Ramos (cell line): ENCODE data around the gene CTF1.

ENCODE experiments used
- in situ Hi-C: fragments of 300-500 bp; cut with MboI; formaldehyde crosslinking; loops from one replicate; pipeline ENCODE4 v1.14.3; 2022; ENCODE audit warnings: low sequenced_read_pairs; ENCODE audit not compliant: unreplicated experiment

CTF1 gene

DNA sequence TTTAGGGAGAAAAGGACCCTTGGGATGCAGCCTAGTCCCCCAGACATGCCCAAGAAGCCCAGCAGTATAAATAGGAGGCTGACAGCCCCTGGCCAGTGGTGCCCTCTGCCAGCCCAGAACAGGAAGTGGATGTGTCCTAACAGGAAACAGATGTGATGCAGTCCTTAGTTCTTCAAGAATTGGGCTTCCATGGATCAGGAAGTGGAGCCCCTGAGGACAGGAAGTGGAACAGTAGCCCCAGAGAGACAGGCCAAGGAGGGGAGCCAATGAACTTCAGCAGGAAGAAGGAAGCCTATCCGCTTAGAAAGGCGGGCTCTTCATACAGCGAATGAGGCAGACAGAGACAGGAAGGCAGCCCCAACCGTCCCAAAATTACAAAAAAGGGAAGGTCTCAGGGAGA lies 7.2 kb downstream of the CTF1 start:
- in situ Hi-C loops, result no loop called here

DNA sequence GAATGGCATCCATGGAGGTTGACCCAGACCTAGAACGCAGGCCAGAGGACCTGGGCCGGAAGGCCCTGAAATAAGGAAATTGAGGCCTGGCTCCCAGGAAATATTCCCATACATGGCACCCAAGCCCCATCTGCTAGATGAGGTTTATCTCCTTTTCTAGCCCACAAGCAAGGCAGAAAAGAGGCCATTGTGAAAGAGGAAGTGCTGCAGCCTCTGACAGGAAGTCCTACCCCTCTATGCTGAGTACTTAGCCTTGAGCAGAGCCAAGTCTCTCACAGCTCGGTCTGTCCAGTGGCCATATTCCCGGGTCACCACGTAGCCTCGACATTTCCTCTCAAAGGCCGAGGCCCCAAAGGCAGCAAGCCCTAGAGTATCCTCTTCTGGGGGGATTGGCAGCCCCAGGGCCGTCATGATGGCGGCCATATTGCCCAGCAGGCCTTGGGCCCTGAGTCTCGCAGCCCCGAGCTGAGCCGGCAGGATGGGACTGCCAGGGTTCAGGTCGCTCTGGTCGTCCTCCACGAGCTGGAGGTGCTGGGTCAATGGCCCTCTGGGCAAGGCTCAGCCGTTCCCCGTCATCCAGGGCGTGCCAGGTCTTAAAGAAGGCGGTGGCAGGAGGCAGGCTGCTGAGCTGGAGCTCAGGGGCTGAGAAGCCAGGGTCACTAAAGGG lies 7.8 kb downstream of the CTF1 start:
- in situ Hi-C loops, result no loop called here

DNA sequence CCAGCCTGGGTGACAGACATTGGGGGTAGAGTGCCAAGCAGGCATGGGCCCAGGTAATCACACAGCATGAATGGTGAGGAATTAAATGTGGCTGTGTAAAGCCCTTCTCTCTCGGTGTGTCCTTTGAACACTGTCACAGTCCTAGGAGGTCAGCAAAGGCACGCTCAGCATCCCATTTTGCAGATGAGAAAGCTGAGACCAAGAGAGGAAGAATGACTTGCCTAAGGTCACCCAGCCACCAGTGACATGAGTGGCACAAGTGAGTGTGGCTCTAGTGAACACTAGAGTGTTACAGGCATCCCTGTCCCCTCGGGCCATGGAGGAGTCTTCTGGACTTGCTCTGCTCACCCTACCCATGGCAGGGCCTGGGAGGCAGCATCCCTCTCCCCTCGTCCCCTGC lies 10.7 kb downstream of the CTF1 start:
- in situ Hi-C loops, result loop anchor here (5.0 kb wide), 1 partner anchor 60 kb away; no protein-coding TSS in a partner anchor

DNA sequence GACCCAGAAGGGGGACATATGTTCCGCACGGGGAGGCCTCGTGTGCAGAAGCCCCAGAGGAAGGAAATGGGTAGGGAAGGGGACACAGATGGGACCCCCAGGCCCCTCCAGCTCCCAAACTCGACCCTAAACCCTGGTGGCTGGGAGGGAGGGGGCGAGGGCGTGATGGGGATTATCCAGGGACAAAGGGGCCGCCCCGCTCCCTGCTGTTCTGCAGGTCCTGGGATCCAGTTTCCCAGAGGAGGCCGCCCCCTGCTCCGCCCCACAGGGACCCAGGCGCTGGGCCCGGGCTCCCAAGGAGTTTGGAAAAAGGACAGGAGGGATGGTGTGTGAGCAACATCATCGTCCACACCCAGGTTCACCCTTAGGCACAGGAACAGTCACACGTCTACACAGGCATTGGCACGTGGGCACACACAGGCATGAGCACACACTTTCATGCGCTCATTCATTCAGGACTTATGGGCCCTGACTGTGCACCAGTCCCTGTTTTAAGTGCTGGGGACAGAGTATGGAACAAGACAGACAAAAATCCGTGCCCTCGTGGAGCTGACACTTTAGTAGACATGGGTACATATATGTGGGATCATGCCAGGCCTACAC lies 14.1 kb downstream of the CTF1 start:
- in situ Hi-C loops, result no loop called here

DNA sequence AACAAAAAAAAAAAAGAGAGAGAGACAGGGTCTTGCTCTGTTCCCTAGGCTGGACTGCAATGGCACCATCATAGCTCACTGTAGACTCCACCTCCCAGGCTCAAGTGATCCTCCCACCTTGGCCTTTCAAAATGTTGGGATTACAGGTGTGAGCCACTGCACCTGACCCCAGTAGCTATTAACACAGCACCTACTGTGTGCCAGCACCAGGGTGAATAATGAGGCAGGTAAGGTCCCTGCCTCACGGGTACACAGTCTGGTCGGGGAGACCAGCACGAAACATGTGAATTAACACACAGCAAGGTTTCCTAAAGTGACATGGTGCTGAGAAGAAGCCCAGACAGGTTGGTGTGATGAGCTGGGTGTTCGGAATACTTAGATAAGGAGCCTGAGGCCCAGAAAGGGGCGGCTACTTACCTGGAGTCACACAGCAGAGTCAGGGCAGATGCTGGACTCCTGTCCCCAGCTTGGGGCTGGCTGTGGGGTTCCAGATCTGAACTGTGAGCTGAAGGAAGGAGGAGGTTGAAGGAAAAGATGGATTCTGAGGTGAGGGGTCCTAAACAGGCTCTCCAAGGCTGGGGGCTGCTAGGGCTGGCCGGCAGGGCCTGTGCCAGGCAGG lies 16.5 kb downstream of the CTF1 start:
- in situ Hi-C loops, result no loop called here

DNA sequence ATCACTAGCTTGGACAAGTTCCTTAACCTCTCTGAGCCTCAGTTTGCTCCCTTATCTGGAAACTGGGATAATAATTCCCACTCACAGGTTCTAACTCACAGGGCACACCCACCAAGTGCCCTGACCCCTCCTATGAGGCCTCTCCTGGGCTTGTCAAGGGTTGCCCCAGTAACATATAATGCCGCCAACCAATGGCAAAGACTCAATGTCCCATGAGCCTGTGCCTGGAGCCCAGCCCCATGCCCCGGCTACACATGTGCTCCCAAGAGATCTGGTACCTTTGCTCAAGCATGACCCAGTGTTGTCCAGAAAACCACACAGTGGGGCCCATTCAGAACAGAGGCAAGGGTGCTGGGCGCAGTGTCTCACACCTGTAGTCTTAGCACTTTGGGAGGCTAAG lies 18.4 kb downstream of the CTF1 start:
- in situ Hi-C loops, result no loop called here

DNA sequence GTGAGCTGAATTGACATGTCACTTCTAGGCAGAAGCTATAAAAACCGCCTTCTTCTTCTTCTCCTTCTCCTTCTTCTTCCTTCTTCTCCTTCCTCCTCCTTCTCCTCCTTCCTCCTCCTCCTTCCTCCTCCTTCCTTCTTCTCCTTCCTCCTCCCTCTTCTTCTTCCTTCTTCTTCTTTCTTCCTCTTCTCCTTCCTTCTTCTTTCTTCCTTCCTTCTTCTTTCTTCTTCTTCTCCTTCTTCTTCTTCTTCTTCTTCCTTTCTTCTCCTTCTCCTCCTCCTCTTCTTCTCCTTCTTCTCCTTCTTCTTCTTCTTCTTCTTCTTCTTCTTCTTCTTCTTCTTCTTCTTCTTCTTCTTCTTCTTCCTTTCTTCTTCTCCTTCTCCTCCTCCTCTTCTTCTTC lies 22.2 kb downstream of the CTF1 start:
- in situ Hi-C loops, result no loop called here

DNA sequence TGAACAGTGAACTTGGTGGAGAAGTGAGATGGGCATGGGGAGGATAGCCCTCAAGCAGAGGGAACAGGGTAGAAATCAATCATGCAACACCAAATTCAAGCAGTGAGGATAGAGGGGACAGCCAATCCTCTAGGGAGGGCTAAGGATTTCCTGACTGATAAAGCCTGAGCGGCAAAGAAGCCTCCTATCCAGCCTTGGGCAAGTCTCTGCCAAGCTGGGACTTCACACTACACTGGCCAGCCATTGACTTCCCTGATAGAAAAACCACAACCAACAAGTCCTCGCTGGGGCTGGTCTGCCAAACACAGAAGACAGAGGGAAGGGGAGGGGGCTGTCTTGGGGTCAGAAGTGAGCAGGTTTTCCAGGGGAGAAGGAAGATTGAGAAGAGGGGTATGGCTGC lies 24.5 kb downstream of the CTF1 start:
- in situ Hi-C loops, result loop anchor here (10.0 kb wide), 1 partner anchor 266 kb away; the partner anchor contains the start of genes FBRS and PRR14

DNA sequence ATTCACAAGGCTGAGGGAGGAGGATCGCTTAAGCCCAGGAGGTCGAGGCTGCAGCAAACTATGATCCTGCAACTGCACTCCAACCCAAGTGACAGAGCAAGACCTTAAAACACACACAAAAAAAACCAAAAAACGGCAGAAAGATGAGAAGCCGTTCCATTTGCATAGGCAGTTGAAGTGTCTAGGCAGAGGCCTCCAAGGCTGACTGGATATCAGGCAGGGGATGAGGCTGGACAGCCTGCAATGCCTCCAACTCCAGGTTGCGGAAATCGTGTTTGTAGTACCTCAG lies 25.0 kb downstream of the CTF1 start:
- in situ Hi-C loops, result loop anchor here (10.0 kb wide), 1 partner anchor 267 kb away; the partner anchor contains the start of genes FBRS and PRR14

DNA sequence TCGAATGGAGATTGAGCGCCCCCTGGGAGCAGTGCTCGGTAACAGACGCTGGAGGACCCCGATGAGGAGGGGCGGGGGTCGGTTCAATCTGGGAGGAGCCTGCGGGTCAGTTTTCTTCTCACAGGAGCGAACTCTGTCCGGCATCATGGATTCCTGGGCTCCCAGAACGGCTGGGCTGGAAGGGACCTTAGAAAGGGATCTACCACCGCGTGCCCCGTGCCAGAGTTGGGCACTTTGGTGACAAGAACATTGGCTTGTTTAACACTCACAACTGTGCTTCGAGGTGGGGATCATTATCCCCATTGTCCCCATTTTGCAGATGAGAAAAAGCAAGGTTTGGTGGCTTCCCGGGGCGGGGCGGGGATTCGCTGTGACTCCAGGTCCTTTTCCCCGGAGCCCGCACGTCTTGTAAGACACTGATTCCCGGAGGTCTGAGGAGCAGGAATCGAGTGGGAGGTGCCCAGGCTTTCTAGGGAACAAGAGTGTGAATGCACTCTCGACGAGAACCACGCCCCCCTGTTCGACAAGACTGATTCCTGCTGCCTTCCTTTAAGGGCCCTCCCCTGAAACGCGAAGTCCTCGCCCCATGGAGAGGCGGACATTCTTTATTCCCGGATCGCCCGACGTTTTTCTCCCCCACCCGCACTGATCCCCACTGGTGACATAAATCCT lies 25.5 kb downstream of the CTF1 start:
- in situ Hi-C loops, result loop anchor here (10.0 kb wide), 1 partner anchor 267 kb away; the partner anchor contains the start of genes FBRS and PRR14

DNA sequence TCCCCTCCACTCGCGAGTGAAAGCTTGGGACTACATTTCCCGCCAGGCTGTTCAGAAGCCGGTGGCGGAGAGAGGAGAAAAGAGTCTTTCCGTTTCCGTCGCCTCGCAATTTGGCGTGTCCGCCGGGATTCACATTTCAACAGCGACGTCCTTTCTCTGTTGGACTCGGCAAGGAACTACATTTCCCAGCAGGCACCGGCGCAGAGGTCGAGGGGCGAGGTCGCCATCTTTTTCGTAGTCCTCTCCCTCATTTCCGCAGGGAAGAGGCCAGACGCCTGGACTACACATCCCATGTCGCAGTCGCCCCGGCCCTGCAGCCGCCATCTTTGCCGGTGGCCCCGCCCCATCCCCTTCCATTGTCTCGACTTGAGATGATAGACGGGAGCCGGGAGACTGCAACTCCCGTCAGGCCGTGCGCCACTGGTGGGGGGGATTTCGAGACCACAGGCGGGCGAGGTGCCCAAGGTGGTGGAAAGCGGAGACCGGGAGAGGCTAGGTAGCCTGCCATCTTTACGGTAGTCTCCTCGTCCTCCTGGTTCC lies 26.1 kb downstream of the CTF1 start:
- in situ Hi-C loops, result loop anchor here (10.0 kb wide), 1 partner anchor 268 kb away; the partner anchor contains the start of genes FBRS and PRR14

DNA sequence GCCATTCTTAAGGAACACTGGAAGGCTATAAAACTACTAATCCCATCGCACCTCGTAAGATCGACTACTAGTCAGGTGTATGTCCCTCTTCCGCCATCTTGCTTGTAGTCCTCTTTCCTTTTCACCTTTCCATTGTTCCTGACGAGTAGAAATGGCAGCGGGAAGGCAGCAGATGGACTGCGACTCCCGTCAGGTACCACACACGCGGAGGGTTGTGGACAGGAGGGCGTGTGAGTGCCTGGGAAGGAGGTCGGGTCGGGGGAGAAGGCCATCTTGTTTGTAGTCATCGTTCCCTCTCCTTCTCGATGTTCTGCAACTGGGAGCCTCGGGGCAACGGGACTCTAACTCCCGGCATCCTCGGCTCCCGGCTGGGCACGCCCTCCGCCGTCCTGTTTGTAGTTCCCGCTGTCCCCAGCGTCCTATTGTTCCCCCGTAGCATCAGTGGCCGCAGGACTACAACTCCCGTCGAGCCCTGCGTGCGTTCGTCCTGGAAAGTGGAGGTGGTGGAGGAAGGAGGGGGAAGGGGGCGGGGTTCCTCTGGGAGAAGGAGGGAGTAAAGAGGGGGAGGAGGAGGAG lies 26.6 kb downstream of the CTF1 start:
- in situ Hi-C loops, result loop anchor here (10.0 kb wide), 1 partner anchor 268 kb away; the partner anchor contains the start of genes FBRS and PRR14

DNA sequence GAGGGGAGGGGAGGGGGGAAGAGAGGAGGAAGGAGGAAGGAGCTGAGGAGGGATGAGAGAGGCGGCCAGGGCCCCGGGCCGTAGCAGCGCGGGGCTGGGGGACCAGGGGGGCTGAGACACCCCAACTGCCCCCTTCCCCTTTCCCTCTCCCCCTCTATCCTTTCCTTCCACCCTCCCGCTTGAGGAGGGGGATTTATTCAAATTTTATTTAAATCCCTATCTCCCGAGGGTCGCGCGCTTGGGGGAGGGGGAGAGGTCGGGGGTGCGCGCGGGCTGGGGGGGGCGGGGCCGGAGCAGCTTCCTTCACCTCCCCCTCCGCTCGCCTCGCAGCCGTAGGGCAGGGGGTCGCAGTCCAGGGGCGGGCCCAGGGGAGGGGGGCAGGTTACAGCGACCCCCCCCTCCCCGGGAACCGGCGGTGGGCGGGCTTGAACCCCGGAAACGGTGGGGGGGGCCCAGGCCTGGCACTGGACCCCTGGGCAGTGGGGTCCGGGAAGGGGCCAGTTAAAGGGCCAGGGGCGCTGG lies 27.2 kb downstream of the CTF1 start, which contains the start of gene FBXL19:
Gene FBXL19, plus strand, starts transcription at position 19 of the 522 bp plus-strand sequence. CDS start 2,183 bp downstream, outside the sequence.
- in situ Hi-C loops, result loop anchor here (10.0 kb wide), 1 partner anchor 269 kb away; the partner anchor contains the start of genes FBRS and PRR14

DNA sequence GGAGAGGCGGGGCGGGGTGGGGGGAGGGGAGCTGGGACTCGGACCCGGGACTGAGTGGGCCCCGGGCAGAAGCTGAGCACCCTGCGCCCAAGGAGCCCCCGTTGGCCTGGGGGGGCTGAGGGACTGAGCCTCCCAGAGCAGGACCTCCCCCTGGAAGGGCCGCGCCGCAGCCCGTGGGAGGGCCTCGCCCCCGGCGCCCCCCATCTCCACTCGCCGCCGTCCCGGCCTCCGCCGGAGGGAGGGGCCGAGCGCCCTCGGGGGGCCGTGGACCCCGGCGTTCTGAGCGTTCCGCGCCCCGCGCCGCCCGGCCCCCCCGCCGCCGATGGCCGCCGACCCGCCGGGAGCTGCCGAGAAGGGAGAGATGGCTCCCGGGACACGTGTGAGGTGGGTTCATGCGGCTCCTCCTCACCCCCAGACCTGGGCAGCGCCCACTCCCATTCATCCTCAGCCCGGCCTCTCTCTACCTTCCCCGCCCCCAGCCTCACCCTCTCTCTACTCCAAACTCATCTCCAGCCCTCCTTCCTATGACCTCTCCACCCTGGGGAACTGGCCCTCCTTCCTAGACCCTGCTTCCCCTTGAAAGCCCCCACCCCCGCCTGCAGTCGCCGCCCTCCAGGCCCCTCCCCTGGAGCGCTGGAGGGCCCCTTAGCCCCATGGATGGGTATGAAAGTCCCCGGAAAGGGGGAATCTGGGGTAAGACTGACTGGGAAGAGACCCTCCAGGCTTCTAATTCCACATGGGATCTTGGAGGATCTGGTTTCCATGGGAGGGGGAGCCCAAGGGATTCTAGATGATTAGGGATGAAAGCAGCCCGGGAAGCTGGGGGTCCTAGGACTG lies 27.9 kb downstream of the CTF1 start:
- in situ Hi-C loops, result loop anchor here (10.0 kb wide), 1 partner anchor 269 kb away; the partner anchor contains the start of genes FBRS and PRR14

DNA sequence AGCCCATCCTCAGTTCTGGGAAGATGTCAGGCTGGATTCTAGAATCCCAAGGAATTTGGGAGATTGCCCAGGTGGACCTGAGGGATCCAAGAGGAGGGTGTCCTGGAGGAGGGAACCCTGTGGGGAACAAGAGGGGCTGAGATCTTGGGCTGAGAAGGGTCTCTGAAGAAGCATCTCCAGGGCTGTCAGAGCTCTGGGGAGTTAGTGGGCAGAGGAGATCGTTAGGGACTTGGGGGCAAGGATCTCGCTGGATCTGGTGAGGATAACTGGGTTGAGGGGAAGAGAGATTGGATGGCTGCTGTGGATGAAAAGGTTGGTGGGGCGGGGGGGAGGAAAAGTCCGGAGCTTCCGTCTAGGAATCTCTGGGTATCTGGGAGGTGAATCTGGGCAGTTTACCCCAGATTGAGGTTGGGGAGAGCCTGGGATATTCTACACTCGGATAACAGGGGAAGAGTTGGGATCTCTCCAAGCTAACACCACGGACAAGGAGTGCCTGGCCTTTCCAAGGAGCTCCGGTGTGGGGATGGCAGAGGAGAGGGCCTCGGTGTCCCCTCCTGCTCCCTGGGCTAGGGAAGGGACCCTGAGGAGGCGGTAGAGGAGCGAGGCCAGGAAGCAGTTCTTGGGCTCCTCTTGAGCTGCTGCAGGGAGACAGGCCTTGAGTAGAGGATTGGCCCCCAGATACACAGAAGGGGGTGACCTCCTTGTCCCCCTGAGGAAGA lies 28.7 kb downstream of the CTF1 start:
- in situ Hi-C loops, result loop anchor here (10.0 kb wide), 1 partner anchor 270 kb away; the partner anchor contains the start of genes FBRS and PRR14

DNA sequence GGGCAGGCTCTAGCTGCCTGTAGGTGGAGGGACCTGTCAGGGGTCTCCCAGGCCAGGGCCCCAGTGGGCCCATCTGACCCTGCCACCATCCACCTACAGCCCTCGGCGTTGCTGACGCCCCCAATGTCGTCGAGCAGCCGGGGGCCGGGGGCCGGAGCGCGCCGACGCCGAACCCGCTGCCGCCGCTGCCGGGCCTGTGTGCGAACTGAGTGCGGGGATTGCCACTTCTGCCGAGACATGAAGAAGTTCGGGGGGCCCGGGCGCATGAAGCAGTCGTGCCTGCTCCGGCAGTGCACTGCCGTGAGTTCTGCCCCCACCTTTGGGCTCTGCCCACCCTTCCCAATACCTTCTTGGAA lies 29.2 kb downstream of the CTF1 start:
- in situ Hi-C loops, result loop anchor here (10.0 kb wide), 1 partner anchor 271 kb away; the partner anchor contains the start of genes FBRS and PRR14

DNA sequence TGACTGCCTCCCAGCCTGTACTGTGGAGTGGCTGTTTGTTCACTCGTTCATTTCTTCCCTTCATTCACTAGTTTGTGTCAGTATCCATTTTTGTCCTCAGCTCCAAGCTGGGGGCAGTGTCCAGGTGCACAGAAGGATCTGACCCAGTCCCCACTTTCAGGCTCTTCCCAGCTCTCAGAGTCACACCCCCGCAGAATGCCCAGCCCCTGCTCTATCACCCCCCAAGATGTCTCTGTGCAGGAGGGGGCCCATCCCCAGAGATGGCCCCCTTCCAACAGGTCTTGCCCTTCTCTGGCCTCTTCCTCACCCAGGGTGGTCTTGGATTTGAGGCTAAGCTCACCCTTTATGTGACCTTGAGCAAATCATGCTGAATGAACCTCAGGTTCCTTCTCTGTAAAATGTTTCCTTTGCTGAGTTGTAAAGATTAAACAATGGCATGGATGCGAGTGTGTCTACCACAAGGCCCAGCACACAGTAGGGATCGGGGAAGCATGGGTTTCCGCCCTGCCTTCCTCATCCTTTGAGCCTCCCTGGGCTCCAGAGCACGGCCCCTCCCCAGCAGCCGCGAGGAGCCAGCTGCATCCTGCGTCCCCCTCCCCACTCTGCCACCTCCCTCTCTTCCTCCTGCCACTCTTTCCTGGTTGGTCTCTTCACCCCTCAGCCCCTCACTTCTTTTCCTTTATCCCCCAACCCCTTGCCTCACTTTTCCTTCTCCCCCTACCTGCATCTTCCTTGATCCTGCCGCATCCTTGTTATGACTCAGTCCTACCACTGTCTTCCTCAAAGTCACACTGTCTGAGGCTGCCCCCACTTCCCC lies 29.8 kb downstream of the CTF1 start:
- in situ Hi-C loops, result loop anchor here (10.0 kb wide), 1 partner anchor 271 kb away; the partner anchor contains the start of genes FBRS and PRR14
